NT2/D1 (cell line): ENCODE measurements around the gene CDH13.

ENCODE experiments used
- DNase-seq: peaks from one replicate; pipeline ENCODE4 v3.0.0-alpha.2; 2011; ENCODE audit warnings: low read depth, low spot score
- H3K27me3 ChIP-seq: 2 replicates; pipeline ENCODE4 v1.6.0; 2011; ENCODE audit warnings: mild to moderate bottlenecking; ENCODE audit not compliant: insufficient read length, insufficient read depth
- H3K36me3 ChIP-seq: 2 replicates; pipeline ENCODE4 v1.6.1; 2011; ENCODE audit warnings: mild to moderate bottlenecking, low read length, mixed read lengths; ENCODE audit not compliant: insufficient read depth, insufficient read length
- H3K4me1 ChIP-seq: 2 replicates; pipeline ENCODE4 v1.5.1; 2011; ENCODE audit not compliant: insufficient read depth, insufficient read length
- H3K4me3 ChIP-seq: 2 replicates; pipeline ENCODE4 v1.5.1; 2011; ENCODE audit warnings: low read depth; ENCODE audit not compliant: insufficient read length
- H3K9ac ChIP-seq: 2 replicates; pipeline ENCODE4 v1.6.0; 2011; ENCODE audit warnings: low read depth; ENCODE audit not compliant: insufficient read length
- H3K9me3 ChIP-seq: 2 replicates; pipeline ENCODE4 v1.5.1; 2011; ENCODE audit warnings: mild to moderate bottlenecking, low read length; ENCODE audit not compliant: insufficient read depth
- SUZ12 ChIP-seq: IDR thresholded peaks from 2 replicates; pipeline ENCODE4 v1.6.1; 2011; ENCODE audit not compliant: insufficient read length, insufficient read depth; ENCODE audit errors: extremely low read depth
- YY1 ChIP-seq: IDR thresholded peaks from 2 replicates; pipeline ENCODE4 v1.6.1; 2011; ENCODE audit not compliant: insufficient read length, insufficient read depth
- ZNF274 ChIP-seq: IDR thresholded peaks from 2 replicates; pipeline ENCODE4 v1.6.1; 2011; ENCODE audit warnings: mild to moderate bottlenecking, low read depth, low read length

Gene CDH13

GRCh38 chr16:83238949-83239691, 612.4 kb downstream of the CDH13 start:
- Histone ChIP-seq H3K4me1 (peaks cover 2% of the 10 kb centered on the region), H3K36me3 (no peaks in the 10 kb centered on the region), H3K9ac (no peak overlapping the region), H3K4me3 (no peak overlapping the region), H3K9me3 (no peaks in the 10 kb centered on the region), H3K27me3 (no peaks in the 10 kb centered on the region)
- TF ChIP-seq SUZ12 (no peak), ZNF274 (no peak), YY1 (no peak)
- DNase-seq = peak; percentile 11

- no peaks in the 10 kb centered on the region for H3K36me3 ChIP-seq
- no peak overlapping the region for H3K9ac ChIP-seq
- no peak for TF ChIP-seq ZNF274
- TF ChIP-seq SUZ12 = no peak
- TF ChIP-seq YY1 = no peak
- no peaks in the 10 kb centered on the region for H3K9me3 ChIP-seq
- no peak for DNase-seq
- H3K4me3 ChIP-seq = no peak overlapping the region
- H3K4me1 ChIP-seq = peaks cover 7% of the 10 kb centered on the region
- H3K27me3 ChIP-seq = no peaks in the 10 kb centered on the region
Observed at GRCh38 chr16:83244057-83244456, 617.3 kb downstream of the CDH13 start.

- Histone ChIP-seq H3K9ac (no peak overlapping the region), H3K4me3 (no peak overlapping the region), H3K27me3 (no peaks in the 10 kb centered on the region), H3K9me3 (no peaks in the 10 kb centered on the region), H3K36me3 (no peaks in the 10 kb centered on the region), H3K4me1 (peaks cover 5% of the 10 kb centered on the region)
- no peak for DNase-seq
- TF ChIP-seq ZNF274 (no peak), YY1 (no peak), SUZ12 (no peak)
Observed at GRCh38 chr16:83245061-83245460, 618.3 kb downstream of the CDH13 start.

- Histone ChIP-seq H3K4me3 (no peak overlapping the region), H3K27me3 (no peaks in the 10 kb centered on the region), H3K9me3 (no peaks in the 10 kb centered on the region), H3K4me1 (peaks cover 5% of the 10 kb centered on the region), H3K9ac (no peak overlapping the region), H3K36me3 (no peaks in the 10 kb centered on the region)
- TF ChIP-seq YY1 (no peak), SUZ12 (no peak), ZNF274 (no peak)
- DNase-seq = no peak
Observed at GRCh38 chr16:83247767-83248372, 621.1 kb downstream of the CDH13 start.

GRCh38 chr16:83248735-83249463, 622.1 kb downstream of the CDH13 start:
- no peaks in the 10 kb centered on the region for H3K9me3 ChIP-seq
- TF ChIP-seq YY1 (no peak), SUZ12 (no peak), ZNF274 (no peak)
- no peak overlapping the region for H3K9ac ChIP-seq
- H3K4me1 ChIP-seq = peaks cover 5% of the 10 kb centered on the region
- no peak overlapping the region for H3K4me3 ChIP-seq
- no peak for DNase-seq
- no peaks in the 10 kb centered on the region for H3K36me3 ChIP-seq
- H3K27me3 ChIP-seq = no peaks in the 10 kb centered on the region

- DNase-seq = no peak
- no peak for TF ChIP-seq SUZ12
- no peak for TF ChIP-seq YY1
- no peak for TF ChIP-seq ZNF274
- H3K4me1 ChIP-seq = no peaks in the 10 kb centered on the region
- H3K4me3 ChIP-seq = no peak overlapping the region
- no peaks in the 10 kb centered on the region for H3K36me3 ChIP-seq
- no peaks in the 10 kb centered on the region for H3K9me3 ChIP-seq
- no peaks in the 10 kb centered on the region for H3K27me3 ChIP-seq
- H3K9ac ChIP-seq = no peak overlapping the region
Observed at GRCh38 chr16:83253521-83253920, 626.8 kb downstream of the CDH13 start.

GRCh38 chr16:83258366-83258928, 631.7 kb downstream of the CDH13 start:
- no peaks in the 10 kb centered on the region for H3K9me3 ChIP-seq
- no peaks in the 10 kb centered on the region for H3K4me1 ChIP-seq
- no peaks in the 10 kb centered on the region for H3K36me3 ChIP-seq
- TF ChIP-seq SUZ12 (no peak), ZNF274 (no peak), YY1 (no peak)
- H3K4me3 ChIP-seq = no peak overlapping the region
- no peak for DNase-seq
- H3K27me3 ChIP-seq = no peaks in the 10 kb centered on the region
- no peak overlapping the region for H3K9ac ChIP-seq
